GM19025 (cell line): ENCODE results near the gene CAPN14.
A peak's percentile ranks its signal among the peaks of the same experiment; 100 is the strongest.
"Not testable (repeated sequence)": the region's sequence is repeated elsewhere in the genome, so short reads cannot be mapped to it uniquely, and the experiment has no call there.

Source experiments
- ATAC-seq: cut with Tn5 transposase; IDR thresholded peaks from one replicate; pipeline ENCODE4 v1.9.1; 2021; ENCODE audit warnings: mild to moderate bottlenecking, low read depth, moderate library complexity; ENCODE audit not compliant: unreplicated experiment

Gene CAPN14

DNA sequence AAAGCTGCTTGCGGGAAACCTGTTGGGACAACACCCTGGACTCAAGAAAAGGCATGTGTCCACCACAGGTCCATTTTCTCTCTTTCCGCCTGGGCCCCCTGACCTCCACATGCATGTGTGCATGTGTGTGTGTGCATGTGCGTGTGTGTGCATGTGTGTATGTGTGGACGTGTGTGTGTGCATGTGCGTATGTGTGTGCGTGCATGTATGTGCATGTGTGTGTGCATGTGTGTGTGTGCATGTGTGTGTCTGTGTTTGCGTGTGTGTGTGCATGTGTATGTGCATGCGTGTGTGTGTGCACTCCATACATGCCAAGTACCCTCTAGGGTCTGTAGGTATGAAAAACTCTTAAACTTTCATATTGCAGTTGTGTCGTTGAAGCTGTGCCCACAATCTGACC is 16.3 kb downstream of the CAPN14 start:
- ATAC-seq: no peak

DNA sequence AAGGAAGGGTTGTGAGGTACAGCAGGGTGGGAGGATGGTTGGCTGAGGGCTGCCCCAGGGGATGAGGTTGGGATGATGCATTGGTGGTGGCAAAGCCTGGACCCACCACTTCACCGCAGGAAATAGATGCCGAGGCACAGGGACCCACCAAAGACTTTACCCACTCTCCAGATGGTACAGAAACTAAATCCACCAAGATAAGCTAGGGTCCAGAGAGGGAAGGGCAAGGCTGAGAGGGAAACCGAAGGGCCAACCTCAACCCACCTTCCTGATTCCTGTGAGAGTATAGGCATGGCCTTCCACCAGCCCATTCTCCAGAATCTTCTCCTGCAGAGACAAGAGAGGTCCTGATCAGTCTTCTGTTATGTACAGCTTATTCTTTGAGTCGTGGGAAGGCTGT is 18.1 kb downstream of the CAPN14 start:
- ATAC-seq: no peak

DNA sequence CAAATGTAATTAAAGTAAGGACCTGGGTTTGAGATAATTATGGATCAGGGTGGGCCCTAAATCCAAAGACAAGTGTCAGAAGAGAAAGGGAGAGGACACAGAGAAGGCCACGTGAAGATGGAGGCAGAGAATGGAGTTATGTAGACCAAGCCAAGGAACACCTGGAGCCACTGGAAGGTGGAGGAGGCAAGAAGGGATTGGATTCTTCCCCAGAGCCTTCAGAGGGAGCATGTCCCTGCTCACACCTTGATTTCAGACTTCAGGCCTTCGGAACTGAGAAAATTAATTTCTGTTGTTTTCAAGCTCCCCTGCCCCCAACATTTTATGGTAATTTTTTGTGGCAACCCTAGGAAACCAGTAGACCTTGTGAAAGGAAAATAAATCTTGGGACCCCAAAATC is 19.6 kb downstream of the CAPN14 start:
- no peak for ATAC-seq

DNA sequence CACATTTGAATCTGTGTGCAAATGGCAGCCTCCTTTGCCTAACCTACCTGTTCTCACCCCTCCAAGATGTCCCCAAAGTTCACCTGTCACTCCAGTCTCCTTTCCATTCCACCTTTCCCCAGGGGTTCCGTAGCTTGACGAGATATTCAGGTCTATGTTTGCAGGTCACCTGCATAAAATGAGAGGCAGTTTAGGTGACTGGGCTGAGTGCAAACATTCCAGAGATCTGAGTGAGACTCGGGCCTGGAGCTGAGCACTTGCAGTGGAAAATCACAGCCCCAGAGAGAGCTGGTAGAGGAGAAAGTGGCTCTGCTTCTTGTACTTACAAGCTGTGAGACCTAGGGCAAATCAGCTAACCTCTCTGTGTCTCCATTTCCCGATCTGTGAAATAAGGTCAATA is 20.1 kb downstream of the CAPN14 start:
- ATAC-seq: no peak

DNA sequence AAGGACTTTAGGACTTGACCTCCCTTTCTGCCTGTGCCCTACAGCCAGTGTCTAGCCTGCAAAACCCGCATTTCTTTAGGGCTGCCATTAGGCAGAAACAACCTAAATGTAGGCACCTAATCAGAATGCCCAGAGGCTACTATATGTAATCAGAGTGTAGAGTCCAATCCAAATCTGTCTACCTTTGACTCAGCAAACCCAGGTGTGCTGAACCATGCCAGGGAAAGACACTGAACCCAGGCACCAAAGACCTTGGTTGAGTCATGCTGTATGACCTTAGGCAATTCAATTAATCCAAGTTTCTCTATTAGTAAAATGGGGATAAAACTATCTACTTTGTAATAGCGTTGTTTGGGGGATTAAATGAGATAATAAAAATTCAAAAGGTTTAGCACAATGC is 20.7 kb downstream of the CAPN14 start:
- ATAC-seq: no peak

DNA sequence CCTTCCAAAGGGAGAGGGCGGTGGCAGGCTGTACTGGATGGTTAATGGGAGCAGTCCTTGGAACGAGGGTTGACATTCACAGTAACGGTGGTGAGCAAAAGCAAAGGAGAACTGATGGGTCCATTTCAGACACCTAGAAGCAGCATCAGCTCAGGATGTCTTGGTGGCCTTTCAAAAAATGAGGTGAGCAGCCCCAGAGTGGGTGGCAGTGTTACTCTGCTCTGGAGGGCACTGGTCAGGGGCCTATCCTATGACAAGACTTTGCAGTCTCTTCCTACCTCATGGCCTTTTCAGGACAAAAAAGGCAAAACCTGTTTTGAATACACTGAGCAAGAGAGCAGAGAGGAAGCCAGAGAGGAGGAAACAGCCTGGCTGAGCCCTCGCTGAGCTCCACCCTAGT is 23.5 kb downstream of the CAPN14 start:
- no peak for ATAC-seq

DNA sequence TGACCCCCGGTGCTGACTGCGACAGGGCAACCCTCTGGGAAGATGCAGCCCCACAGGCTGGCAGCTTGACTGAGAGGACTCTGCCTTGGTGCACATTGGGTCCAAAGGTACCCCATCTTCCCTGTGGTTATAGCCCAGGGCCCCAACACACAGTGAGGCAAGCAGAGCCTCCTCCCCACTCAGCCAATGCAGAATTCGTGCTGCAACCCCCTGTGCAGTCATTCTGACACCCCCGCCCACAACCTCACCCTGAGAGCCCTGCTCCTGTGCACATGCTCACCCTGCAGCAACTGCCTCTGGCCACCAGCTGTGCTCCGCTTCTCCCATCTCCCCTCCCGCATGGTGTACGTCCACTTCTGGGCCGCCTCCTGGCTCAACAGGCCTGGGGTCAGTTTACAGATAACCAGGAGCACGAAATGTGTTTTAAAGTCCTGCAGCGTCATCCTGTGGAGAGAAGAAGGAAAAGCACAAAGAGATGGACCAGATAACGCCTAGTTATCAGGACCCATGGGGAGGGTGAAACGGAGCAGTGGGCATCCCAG is 24.4 kb downstream of the CAPN14 start:
- ATAC-seq: no peak

DNA sequence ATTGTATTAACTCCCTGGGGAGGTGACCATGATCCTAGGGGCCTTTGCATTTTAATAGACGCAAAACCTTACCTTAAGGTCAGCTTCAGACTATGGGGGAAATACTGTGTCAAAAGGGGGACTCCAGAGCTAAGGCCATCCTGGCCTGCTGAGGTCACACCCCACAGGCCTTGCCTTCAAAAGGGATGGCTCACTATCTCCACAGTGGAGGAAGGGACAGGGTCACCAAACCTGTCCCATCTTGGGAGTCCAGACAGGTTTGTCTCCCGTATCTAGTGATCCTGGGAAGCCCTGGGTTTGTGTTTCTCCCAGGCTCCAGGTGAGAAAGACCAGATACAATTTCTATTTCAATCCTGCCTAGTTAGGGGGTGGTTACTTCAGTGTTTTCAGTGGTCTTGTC is 24.9 kb downstream of the CAPN14 start:
- no peak for ATAC-seq

DNA sequence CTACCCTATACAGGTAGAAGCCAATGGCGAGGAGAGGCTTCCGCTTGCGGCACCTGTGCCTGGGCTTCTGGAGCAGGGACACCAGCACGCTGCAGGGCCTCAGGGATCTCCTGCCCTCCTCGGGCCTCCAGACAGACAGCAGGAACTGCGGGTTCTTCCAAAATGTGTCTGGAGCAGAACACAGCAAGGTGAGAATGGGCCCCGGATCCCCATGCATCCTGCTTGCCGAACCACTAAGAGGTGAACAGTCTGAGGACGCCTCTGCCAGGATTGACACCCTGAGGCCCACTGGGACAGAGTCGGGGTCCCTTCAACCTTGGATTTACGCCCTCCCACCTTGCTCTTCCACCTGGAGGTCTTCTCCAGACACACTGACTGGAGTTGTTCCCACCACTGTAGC is 25.4 kb downstream of the CAPN14 start:
- ATAC-seq: no peak

DNA sequence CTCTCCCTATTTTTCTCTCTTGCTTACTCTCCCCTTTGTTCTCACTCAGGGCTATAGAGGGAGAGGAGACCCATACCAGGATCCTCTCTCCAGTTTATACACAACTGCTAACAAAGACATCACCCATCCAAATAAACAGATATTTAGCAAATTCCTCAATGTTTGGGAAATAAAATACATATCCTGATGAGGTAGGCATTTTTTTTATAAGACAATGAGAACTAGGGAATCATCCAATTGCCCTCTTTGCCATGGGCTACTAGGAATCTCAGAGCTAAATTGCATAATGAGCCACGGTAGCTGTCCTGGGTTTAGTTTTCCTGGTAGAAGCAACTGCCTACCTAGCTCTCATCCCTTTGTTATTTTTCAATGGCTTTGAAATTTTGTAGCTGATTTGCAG is 27.1 kb downstream of the CAPN14 start:
- no peak for ATAC-seq

DNA sequence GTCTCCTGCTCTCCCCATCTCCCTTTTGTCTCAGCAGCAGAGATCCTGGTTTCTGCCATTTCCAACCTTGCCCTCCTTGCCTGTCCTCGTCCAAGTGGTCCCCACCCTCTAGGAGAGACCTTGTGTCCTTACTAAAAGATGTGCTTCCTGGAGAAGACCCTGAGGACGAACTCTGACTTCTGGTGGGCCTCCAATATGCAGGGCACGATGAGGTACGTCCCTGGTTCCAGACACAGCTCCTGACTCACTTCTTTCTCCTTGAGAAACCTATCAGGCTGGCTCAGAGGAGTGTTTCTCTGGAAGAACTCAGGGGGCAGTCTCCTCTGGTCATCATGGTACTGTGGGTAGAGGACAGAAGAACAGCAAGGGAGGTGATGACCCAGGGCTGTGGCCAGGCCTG is 28.2 kb downstream of the CAPN14 start:
- no peak for ATAC-seq

DNA sequence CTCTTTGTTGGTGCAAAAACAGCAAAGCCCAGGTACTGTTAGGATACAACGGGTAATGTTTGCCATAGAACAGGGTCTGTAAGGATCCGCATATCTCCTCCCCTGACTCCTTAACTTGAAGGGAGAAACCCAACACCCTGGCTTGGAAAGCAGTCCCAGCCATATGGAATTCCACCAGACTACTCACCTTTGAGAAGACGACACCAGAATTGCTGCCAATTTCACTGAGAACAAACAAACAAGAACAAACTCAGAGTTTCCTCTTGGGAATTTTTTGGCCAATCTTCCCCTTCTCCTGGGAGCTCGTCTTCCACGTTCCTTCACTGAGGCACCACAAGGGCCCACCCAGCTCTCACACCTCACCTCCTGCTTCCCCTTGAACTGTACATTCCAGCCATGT is 29.2 kb downstream of the CAPN14 start:
- no peak for ATAC-seq

DNA sequence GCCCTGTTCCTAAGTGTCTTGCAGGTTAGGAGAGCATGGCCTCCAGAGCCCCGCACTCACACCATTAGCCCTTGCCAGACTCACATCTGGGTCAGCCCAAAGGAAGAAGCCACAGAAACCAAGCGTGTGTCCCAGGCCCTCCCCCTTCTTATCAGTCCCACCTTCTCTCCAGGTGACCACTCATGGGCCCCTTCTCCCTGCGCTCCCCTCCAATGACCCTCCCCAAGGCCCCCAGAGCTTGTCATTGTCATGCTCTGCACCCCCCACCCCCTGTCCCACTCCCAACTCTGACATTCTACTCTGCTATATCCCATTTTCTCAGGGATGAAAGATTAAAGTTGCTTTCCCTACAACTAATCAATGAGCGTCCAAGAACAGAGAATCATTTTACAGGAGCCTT is 30.1 kb downstream of the CAPN14 start:
- no peak for ATAC-seq

DNA sequence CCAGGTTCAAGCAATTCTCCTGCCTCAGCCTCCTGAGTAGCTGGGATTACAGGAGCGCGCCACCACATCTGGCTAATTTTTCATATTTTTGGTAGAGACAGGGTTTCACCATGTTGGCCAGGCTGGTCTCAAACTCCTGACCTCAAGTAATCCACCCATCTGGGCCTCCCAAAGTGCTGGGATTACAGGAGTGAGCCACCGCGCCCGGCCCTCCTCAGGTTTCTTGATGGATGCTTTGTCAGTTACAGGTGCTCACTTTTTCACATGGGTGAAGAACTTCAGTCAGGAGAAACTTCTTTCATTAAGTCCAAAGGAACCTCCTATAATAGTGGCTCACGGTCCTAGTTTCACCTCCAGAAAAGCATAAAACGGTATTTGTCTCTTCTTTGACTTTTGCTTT is 33.3 kb downstream of the CAPN14 start:
- not testable (repeated sequence) for ATAC-seq

DNA sequence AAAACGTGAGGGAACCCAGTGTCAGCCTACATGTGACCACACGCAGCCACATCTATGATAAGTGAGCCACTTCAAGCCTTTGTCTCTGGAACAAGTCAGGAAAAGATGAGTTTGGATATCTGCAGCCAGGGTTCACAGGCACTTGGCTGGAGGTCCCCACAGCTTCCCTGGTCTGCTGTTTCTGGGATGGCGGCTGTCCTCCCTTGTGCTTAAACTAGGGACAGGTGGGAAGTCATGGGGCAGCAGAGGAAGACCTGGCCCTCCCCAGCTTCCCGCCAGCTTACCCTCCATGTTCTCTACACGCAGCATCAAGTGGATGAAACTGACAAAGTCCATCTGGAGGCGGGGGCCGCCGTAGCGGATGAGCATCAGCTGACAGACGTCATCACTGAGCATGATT is 40.6 kb downstream of the CAPN14 start:
- ATAC-seq: no peak

DNA sequence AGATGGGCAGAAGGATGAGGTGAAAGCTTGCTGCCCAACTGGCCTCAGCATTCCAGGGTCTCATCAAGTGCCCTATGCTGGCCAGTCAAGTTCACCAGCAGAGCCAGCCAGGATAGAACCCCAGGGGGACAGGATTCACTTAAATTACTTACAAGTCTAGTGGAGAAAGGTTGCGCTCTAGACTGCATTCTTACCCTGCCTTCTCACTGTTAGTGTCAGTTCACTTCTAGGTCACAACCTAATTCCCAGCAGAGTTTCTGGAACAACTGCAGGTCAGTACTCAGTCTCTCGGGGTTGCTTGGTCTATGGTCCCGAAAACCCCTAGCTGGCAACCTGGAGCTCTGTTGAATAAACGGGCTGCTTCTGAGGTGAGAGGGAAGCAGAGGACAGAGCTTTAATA is 46.2 kb downstream of the CAPN14 start:
- ATAC-seq: no peak

DNA sequence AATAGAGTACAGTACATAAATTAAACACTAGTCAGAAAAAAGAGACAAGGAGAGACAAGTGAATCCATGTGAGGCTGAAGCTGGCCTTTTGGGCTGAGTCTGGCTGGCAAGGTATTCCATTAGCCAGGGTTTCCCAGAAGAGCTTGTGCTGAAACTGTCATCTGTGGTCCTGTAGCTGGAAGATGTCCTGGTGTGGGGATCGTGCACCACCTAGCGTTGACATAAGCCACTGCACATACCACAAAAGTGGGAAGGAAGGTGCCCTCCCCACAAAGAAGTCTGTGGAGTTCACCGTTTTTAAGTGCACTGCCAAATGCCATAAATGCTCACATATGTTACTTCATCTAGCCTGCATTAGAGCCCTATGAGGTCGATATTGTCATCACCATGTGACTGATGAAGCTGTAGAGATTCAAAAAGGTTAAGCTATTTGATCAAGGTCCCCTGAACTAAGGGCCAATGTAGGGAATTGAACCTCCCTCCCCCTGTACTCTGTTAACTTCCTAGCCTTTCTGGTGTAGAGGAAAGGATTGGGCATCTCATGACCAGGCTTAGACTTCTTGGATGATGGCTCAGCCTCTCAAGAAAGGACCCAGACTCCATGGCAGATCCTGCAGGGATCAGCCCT is 47.1 kb downstream of the CAPN14 start:
- peak; percentile 85 for ATAC-seq

DNA sequence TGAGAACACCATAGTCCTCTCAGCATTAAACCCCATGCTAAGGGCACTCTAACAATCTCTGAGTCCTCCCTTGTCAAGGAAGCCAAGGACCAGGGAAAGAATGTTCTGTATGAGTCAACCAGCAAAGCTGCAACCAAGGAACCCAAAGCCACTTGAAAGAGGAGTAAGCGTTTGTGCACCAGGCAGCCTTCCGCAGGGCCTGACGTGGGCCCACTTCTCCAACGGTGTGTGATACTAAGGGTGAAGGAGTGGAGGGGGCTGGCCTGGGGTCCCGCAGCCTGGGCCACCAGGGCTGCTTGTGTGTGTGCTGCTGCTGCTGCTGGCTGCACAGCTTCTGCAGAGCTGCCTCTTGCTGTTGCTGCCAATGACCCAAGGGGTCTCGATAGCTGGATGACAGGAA is 49.0 kb downstream of the CAPN14 start:
- ATAC-seq: no peak

DNA sequence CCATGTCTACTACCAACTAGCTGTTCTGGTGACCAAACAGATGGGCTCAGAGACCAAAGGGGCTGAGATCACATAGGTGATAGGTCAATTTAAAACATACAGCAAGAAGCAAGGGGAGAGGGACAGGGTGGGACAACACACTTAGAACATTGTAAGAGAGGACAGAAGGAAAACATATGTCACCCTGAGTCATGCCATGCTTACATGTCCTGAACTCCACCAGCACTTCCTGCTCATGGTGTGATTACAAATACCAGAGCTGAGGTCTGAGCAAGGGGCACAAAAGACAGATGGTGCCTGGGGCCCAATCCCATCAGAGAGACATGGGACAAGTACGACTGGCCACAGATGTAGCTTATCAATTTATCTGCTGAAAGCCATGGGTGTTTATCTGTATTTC is 50.4 kb downstream of the CAPN14 start:
- no peak for ATAC-seq

DNA sequence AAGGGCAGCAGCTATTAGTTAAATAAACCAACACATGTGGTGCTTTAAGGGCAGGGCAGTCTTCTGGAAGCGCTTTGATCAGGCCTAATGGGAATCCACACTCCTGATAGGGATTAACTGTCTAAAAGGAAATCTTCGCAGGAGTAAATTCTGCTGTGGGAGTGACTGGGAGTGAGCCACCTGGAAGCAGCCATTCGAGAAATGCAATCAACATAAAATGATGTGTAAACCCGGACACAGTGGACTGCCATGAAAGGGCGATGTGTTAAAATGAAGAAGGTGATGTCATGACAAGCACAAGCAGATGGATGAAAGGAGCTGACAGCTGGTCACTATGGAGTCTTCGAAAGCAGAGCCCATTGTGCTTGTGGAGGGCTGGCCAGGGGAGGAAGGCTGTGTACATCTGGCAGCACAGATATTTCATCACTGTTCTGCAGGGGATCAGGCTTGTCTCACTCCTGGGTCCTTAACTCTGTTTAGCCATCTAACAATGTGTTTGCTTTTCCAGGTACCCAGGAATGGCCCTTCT is 54.2 kb downstream of the CAPN14 start:
- no peak for ATAC-seq

DNA sequence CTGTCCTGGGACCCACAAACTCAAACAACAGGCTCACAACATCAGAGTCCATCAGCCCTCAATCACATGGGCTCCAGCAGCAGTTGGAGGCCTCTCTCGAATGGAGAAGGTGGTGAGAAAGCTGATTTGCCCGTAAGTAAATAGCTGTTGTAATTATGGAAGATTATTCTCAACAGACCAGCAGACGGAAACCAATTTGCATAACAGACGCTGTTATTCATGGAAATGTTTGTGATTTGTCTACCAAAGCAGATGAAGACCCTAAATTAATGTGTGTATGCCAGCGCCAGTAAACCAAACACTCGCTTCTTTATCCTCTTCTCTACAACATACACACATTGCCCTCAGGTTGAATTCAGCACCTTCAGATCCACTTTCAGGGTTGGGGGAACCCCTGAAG is 55.7 kb downstream of the CAPN14 start:
- no peak for ATAC-seq

DNA sequence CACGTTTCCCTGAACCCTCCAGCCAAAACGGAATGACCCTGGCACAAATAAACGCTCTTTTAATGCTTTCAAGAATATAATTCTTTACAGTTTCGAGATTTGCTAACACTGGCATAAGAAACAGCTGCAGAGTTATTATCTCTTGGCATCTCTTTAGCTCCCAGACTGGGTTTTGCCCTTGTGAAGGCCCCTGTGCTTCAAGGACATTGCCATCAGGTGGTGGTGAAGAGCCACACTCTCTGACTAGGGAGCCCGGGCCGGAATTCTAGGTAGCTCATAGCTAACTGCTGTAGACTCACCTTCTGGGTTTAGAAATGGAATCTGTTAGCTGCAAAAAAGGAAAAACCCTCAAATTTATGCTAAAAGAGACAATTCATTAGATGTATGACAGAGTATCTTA is 65.8 kb downstream of the CAPN14 start:
- ATAC-seq: no peak
